GM19099 (cell line): ENCODE data around the gene SPRR2A.

ENCODE experiments used
- POLR2A ChIP-seq: IDR thresholded peaks from 3 replicates; pipeline ENCODE4 v1.6.1; 2011; ENCODE audit warnings: low read depth; ENCODE audit not compliant: insufficient read length; ENCODE audit errors: extremely low read depth

SPRR2A gene

GRCh38 chr1:153035211-153035610 is 22.1 kb downstream of the SPRR2A start:
- no peak for TF ChIP-seq POLR2A

- TF ChIP-seq POLR2A = no peak
These were observed 24.5 kb downstream of the SPRR2A start for GRCh38 chr1:153032677-153033308.

GRCh38 chr1:153032073-153032472 is 25.2 kb downstream of the SPRR2A start:
- no peak for TF ChIP-seq POLR2A

GRCh38 chr1:153030895-153031294 is 26.4 kb downstream of the SPRR2A start, which contains the start of gene SPRR1B:
TSS of gene SPRR1B (plus strand) at chr1:153031203. CDS start at chr1:153032346, 1,143 bp downstream.
- TF ChIP-seq POLR2A = no peak

- TF ChIP-seq POLR2A = no peak
These were observed 28.5 kb downstream of the SPRR2A start for GRCh38 chr1:153028766-153029165.

DNA sequence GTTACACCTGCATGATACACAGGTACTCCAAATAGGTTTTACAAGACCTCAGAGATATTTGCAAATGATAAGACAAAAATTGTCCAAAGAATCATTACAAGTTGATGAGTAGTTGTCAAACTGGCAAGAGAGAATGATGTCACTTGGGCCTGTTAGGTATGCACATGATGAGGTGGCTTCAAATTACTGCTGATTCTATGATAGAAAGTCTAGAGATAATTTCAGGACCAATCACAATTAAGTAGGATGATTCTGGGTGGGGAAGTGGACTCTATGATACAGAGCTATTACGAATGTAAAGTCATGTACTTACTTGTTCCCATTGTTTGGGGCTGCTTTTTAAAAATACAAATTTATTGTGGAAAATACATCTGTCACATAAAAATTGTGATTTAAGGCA is 31.5 kb downstream of the SPRR2A start:
- no peak for TF ChIP-seq POLR2A

DNA sequence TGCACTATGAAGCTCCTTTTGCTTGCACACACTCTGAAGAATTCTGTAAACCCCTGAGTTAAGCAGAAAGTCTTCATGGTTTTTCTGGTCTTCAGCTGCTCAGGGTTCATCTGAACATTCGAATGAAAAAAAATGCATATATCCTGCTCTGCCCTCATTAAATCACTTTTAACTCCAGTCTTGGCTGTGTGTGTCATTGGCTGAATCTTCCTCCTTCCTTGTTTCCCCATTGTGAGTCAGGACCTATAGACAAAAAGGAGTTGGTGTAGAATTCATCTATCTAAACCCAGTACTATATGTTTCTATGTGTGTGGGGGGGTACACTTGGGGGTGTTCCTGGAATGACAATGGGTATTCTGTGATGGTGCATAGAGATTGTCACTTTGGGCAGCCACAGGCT is 32.9 kb downstream of the SPRR2A start:
- TF ChIP-seq POLR2A = no peak

DNA sequence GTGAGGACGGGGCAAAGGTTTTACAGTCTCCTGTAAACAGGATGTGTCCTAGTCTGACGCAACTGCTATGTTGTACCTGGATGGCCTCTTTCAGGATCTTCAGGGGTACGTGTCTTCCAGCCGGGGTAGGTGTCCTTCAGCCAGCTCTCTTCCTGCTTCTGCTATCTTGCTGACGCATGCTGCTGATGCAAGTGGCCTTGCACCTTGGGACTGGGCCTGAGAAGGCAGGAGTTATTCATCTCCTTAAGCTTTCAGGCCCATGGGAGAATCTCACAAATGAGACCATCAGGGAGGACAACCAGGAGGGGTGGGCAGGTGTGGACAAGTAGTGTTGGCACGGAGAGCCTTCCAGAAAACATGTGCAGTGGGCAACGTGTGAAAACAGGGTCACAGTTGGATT is 34.2 kb downstream of the SPRR2A start:
- TF ChIP-seq POLR2A = no peak
